ENCODE measurements around the gene LMO2. TPM values are rescaled to one million over a fixed set of nuclear protein-coding genes. Genes with fewer than 3 reads are reported as not detected.

The LMO2 gene
- total RNA-seq, 1 donor, result under 0.01 TPM

- DNase-seq (ENCODE audit: low read depth), result no peak
- TF ChIP-seq CTCF (IDR thresholded peaks at IDR 0.05; ENCODE audit: insufficient read depth, low read depth, low read length), result no peak
- H3K4me3 ChIP-seq (ENCODE audit: low read depth, low read length), result no peak overlapping the region
Observed at GRCh38 chr11:33864479-33864878, 27.4 kb downstream of the LMO2 start.

- no peak for DNase-seq (ENCODE audit: low read depth)
- H3K4me3 ChIP-seq (ENCODE audit: low read depth, low read length), result no peak overlapping the region
- no peak for TF ChIP-seq CTCF (IDR thresholded peaks at IDR 0.05; ENCODE audit: insufficient read depth, low read depth, low read length)
Observed at GRCh38 chr11:33863418-33864172, 28.3 kb downstream of the LMO2 start.

GRCh38 chr11:33861941-33862589 lies 29.8 kb downstream of the LMO2 start:
- DNase-seq (ENCODE audit: low read depth), result no peak
- H3K4me3 ChIP-seq (ENCODE audit: low read depth, low read length), result no peak overlapping the region
- no peak for TF ChIP-seq CTCF (IDR thresholded peaks at IDR 0.05; ENCODE audit: insufficient read depth, low read depth, low read length)

- TF ChIP-seq CTCF (IDR thresholded peaks at IDR 0.05; ENCODE audit: insufficient read depth, low read depth, low read length), result no peak
- H3K4me3 ChIP-seq (ENCODE audit: low read depth, low read length), result no peak overlapping the region
- DNase-seq (ENCODE audit: low read depth), result no peak
Observed at GRCh38 chr11:33861386-33861785, 30.5 kb downstream of the LMO2 start.

GRCh38 chr11:33860926-33861325 lies 30.9 kb downstream of the LMO2 start:
- DNase-seq (ENCODE audit: low read depth), result no peak
- H3K4me3 ChIP-seq (ENCODE audit: low read depth, low read length), result no peak overlapping the region
- no peak for TF ChIP-seq CTCF (IDR thresholded peaks at IDR 0.05; ENCODE audit: insufficient read depth, low read depth, low read length)

- no peak for TF ChIP-seq CTCF (IDR thresholded peaks at IDR 0.05; ENCODE audit: insufficient read depth, low read depth, low read length)
- H3K4me3 ChIP-seq (ENCODE audit: low read depth, low read length), result no peak overlapping the region
- DNase-seq (ENCODE audit: low read depth), result no peak
Observed at GRCh38 chr11:33859306-33859705, 32.6 kb downstream of the LMO2 start.

Data from fibroblast of villous mesenchyme (primary cell).